ENCODE measurements around the gene ATXN7L3. TPM values are rescaled to one million over a fixed set of nuclear protein-coding genes. Genes with fewer than 3 reads are reported as not detected.
"Not testable (repeated sequence)": the region's sequence is repeated elsewhere in the genome, so short reads cannot be mapped to it uniquely, and the experiment has no call there.

ATXN7L3 gene
- 87.9 TPM for polyA plus RNA-seq (2013, experiment 1 of 4)
- 95.0 TPM for polyA plus RNA-seq (2013, experiment 2 of 4)
- polyA plus RNA-seq (2013, experiment 3 of 4): 70.0 TPM
- polyA plus RNA-seq (2013, experiment 4 of 4): 80.2 TPM

GRCh38 chr17:44199553-44200477, at the start of gene ATXN7L3:
Gene ATXN7L3, minus strand, starts transcription at chr17:44199884. Its CDS starts 1,814 bp downstream, at chr17:44198070.
- H3K4me1 ChIP-seq (ENCODE audit: control insufficient read depth, insufficient read depth, low read length): peaks cover 5% of the 10 kb centered on the region
- WGBS, 2 experiments: 0% methylated on average over 123 to 125 of the region's 126 CpGs
- peak within 1 kb of the TSS; percentile 85 for H3K27ac ChIP-seq (ENCODE audit: insufficient read depth, low read depth, low read length, poor library complexity, severe bottlenecking)
- peak within 1 kb of the TSS; percentile 73 for H3K4me3 ChIP-seq (ENCODE audit: insufficient read depth, low read depth, low read length)
- no peaks in the 10 kb centered on the region for H3K9me3 ChIP-seq (ENCODE audit: control insufficient read depth, low read length)
- H3K27me3 ChIP-seq (ENCODE audit: control insufficient read depth, insufficient read depth, low read length, poor library complexity, severe bottlenecking): no peaks in the 10 kb centered on the region
- peaks cover 16% of the 10 kb centered on the region for H3K36me3 ChIP-seq (ENCODE audit: control insufficient read depth, insufficient read depth, low read length)

- H3K4me3 ChIP-seq (ENCODE audit: insufficient read depth, low read depth, low read length): no peak overlapping the region
- no peaks in the 10 kb centered on the region for H3K27me3 ChIP-seq (ENCODE audit: control insufficient read depth, insufficient read depth, low read length, poor library complexity, severe bottlenecking)
- no peaks in the 10 kb centered on the region for H3K9me3 ChIP-seq (ENCODE audit: control insufficient read depth, low read length)
- H3K4me1 ChIP-seq (ENCODE audit: control insufficient read depth, insufficient read depth, low read length): no peaks in the 10 kb centered on the region
- 94 to 96% methylated on average over 10 of the region's 10 CpGs for WGBS, 2 experiments
- no peaks in the 10 kb centered on the region for H3K36me3 ChIP-seq (ENCODE audit: control insufficient read depth, insufficient read depth, low read length)
- no peak overlapping the region for H3K27ac ChIP-seq (ENCODE audit: insufficient read depth, low read depth, low read length, poor library complexity, severe bottlenecking)
Measured at GRCh38 chr17:44247876-44248736, 48.4 kb upstream of the ATXN7L3 start.

GRCh38 chr17:44247440-44247841, 47.8 kb upstream of the ATXN7L3 start:
- 86 to 89% methylated on average over 7 of the region's 7 CpGs for WGBS, 2 experiments
- Histone ChIP-seq H3K9me3 (ENCODE audit: control insufficient read depth, low read length) (no peaks in the 10 kb centered on the region), H3K4me3 (ENCODE audit: insufficient read depth, low read depth, low read length) (no peak overlapping the region), H3K36me3 (ENCODE audit: control insufficient read depth, insufficient read depth, low read length) (no peaks in the 10 kb centered on the region), H3K27me3 (ENCODE audit: control insufficient read depth, insufficient read depth, low read length, poor library complexity, severe bottlenecking) (no peaks in the 10 kb centered on the region), H3K4me1 (ENCODE audit: control insufficient read depth, insufficient read depth, low read length) (no peaks in the 10 kb centered on the region), H3K27ac (ENCODE audit: insufficient read depth, low read depth, low read length, poor library complexity, severe bottlenecking) (no peak overlapping the region)

- Histone ChIP-seq H3K9me3 (ENCODE audit: control insufficient read depth, low read length) (no peaks in the 10 kb centered on the region), H3K27ac (ENCODE audit: insufficient read depth, low read depth, low read length, poor library complexity, severe bottlenecking) (no peak overlapping the region), H3K36me3 (ENCODE audit: control insufficient read depth, insufficient read depth, low read length) (no peaks in the 10 kb centered on the region), H3K4me3 (ENCODE audit: insufficient read depth, low read depth, low read length) (no peak overlapping the region), H3K27me3 (ENCODE audit: control insufficient read depth, insufficient read depth, low read length, poor library complexity, severe bottlenecking) (no peaks in the 10 kb centered on the region), H3K4me1 (ENCODE audit: control insufficient read depth, insufficient read depth, low read length) (no peaks in the 10 kb centered on the region)
- 78 to 86% methylated on average over 6 of the region's 6 CpGs for WGBS, 2 experiments
Measured at GRCh38 chr17:44241106-44241624, 41.5 kb upstream of the ATXN7L3 start.

- not testable (repeated sequence) for H3K4me3 ChIP-seq (ENCODE audit: insufficient read depth, low read depth, low read length); H3K4me1 ChIP-seq (ENCODE audit: control insufficient read depth, insufficient read depth, low read length); H3K9me3 ChIP-seq (ENCODE audit: control insufficient read depth, low read length); H3K36me3 ChIP-seq (ENCODE audit: control insufficient read depth, insufficient read depth, low read length); H3K27me3 ChIP-seq (ENCODE audit: control insufficient read depth, insufficient read depth, low read length, poor library complexity, severe bottlenecking); H3K27ac ChIP-seq (ENCODE audit: insufficient read depth, low read depth, low read length, poor library complexity, severe bottlenecking)
- 94 to 98% methylated on average over 18 to 25 of the region's 28 CpGs for whole genome bisulfite sequencing, 2 experiments
Measured at GRCh38 chr17:44237886-44238285, 38.2 kb upstream of the ATXN7L3 start.

GRCh38 chr17:44236444-44236991, 36.8 kb upstream of the ATXN7L3 start:
- H3K36me3 ChIP-seq (ENCODE audit: control insufficient read depth, insufficient read depth, low read length): no peaks in the 10 kb centered on the region
- WGBS, 2 experiments: 82 to 85% methylated on average over 5 of the region's 5 CpGs
- no peaks in the 10 kb centered on the region for H3K9me3 ChIP-seq (ENCODE audit: control insufficient read depth, low read length)
- no peaks in the 10 kb centered on the region for H3K4me1 ChIP-seq (ENCODE audit: control insufficient read depth, insufficient read depth, low read length)
- H3K27ac ChIP-seq (ENCODE audit: insufficient read depth, low read depth, low read length, poor library complexity, severe bottlenecking): no peak overlapping the region
- no peaks in the 10 kb centered on the region for H3K27me3 ChIP-seq (ENCODE audit: control insufficient read depth, insufficient read depth, low read length, poor library complexity, severe bottlenecking)
- no peak overlapping the region for H3K4me3 ChIP-seq (ENCODE audit: insufficient read depth, low read depth, low read length)

GRCh38 chr17:44235583-44235936, 35.9 kb upstream of the ATXN7L3 start:
- Histone ChIP-seq H3K4me3 (ENCODE audit: insufficient read depth, low read depth, low read length) (no peak overlapping the region), H3K9me3 (ENCODE audit: control insufficient read depth, low read length) (no peaks in the 10 kb centered on the region), H3K27ac (ENCODE audit: insufficient read depth, low read depth, low read length, poor library complexity, severe bottlenecking) (no peak overlapping the region), H3K27me3 (ENCODE audit: control insufficient read depth, insufficient read depth, low read length, poor library complexity, severe bottlenecking) (no peaks in the 10 kb centered on the region), H3K36me3 (ENCODE audit: control insufficient read depth, insufficient read depth, low read length) (no peaks in the 10 kb centered on the region), H3K4me1 (ENCODE audit: control insufficient read depth, insufficient read depth, low read length) (no peaks in the 10 kb centered on the region)
- WGBS, 2 experiments: 78 to 80% methylated on average over 5 of the region's 5 CpGs

GRCh38 chr17:44233582-44233981, 33.9 kb upstream of the ATXN7L3 start:
- WGBS, 2 experiments: 89 to 95% methylated on average over 5 of the region's 5 CpGs
- H3K9me3 ChIP-seq (ENCODE audit: control insufficient read depth, low read length): no peaks in the 10 kb centered on the region
- no peaks in the 10 kb centered on the region for H3K36me3 ChIP-seq (ENCODE audit: control insufficient read depth, insufficient read depth, low read length)
- no peak overlapping the region for H3K27ac ChIP-seq (ENCODE audit: insufficient read depth, low read depth, low read length, poor library complexity, severe bottlenecking)
- no peaks in the 10 kb centered on the region for H3K27me3 ChIP-seq (ENCODE audit: control insufficient read depth, insufficient read depth, low read length, poor library complexity, severe bottlenecking)
- H3K4me3 ChIP-seq (ENCODE audit: insufficient read depth, low read depth, low read length): no peak overlapping the region
- no peaks in the 10 kb centered on the region for H3K4me1 ChIP-seq (ENCODE audit: control insufficient read depth, insufficient read depth, low read length)

GRCh38 chr17:44232061-44232460, 32.4 kb upstream of the ATXN7L3 start:
- no peak overlapping the region for H3K4me3 ChIP-seq (ENCODE audit: insufficient read depth, low read depth, low read length)
- H3K27ac ChIP-seq (ENCODE audit: insufficient read depth, low read depth, low read length, poor library complexity, severe bottlenecking): no peak overlapping the region
- 95 to 96% methylated on average over 7 of the region's 7 CpGs for WGBS, 2 experiments
- H3K27me3 ChIP-seq (ENCODE audit: control insufficient read depth, insufficient read depth, low read length, poor library complexity, severe bottlenecking): no peaks in the 10 kb centered on the region
- H3K9me3 ChIP-seq (ENCODE audit: control insufficient read depth, low read length): no peaks in the 10 kb centered on the region
- no peaks in the 10 kb centered on the region for H3K4me1 ChIP-seq (ENCODE audit: control insufficient read depth, insufficient read depth, low read length)
- no peaks in the 10 kb centered on the region for H3K36me3 ChIP-seq (ENCODE audit: control insufficient read depth, insufficient read depth, low read length)
